Neural progenitor cell (in vitro differentiated cells): ENCODE results near the gene RAB6D. TPM values are rescaled to one million over a fixed set of nuclear protein-coding genes. Genes with fewer than 3 reads are reported as not detected.
"Not testable (repeated sequence)": the region's sequence is repeated elsewhere in the genome, so short reads cannot be mapped to it uniquely, and the experiment has no call there.

Experiments used
- DNase-seq: peaks from one replicate; pipeline ENCODE4 v3.0.0-alpha.2; 2016; ENCODE audit warnings: low spot score
- H2AFZ ChIP-seq: fragments of 200-600 bp; sonication (generic); replicated peaks from 2 replicates; pipeline ENCODE4 v1.6.1; 2016; ENCODE audit warnings: antibody characterized with exemption
- H3F3A ChIP-seq: fragments of 200-600 bp; sonication (generic); 2 replicates; pipeline ENCODE4 v1.6.1; 2016; ENCODE audit warnings: antibody characterized with exemption, low read depth
- H3K27ac ChIP-seq: fragments of 200-600 bp; sonication (generic); 2 replicates; pipeline ENCODE4 v1.5.1; 2016; ENCODE audit warnings: mild to moderate bottlenecking
- H3K27me3 ChIP-seq: fragments of 200-600 bp; sonication (generic); 2 replicates; pipeline ENCODE4 v1.6.1; 2016; ENCODE audit warnings: mild to moderate bottlenecking, moderate library complexity
- H3K36me3 ChIP-seq: fragments of 200-600 bp; sonication (generic); 2 replicates; pipeline ENCODE4 v1.5.1; 2016
- H3K4me1 ChIP-seq: fragments of 200-600 bp; sonication (generic); 2 replicates; pipeline ENCODE4 v1.6.1; 2016; ENCODE audit warnings: mixed run types
- H3K4me2 ChIP-seq: fragments of 200-600 bp; sonication (generic); 2 replicates; pipeline ENCODE4 v1.6.1; 2016
- H3K4me3 ChIP-seq: fragments of 200-600 bp; sonication (generic); 2 replicates; pipeline ENCODE4 v1.5.1; 2016
- H3K79me2 ChIP-seq: fragments of 200-600 bp; sonication (generic); 2 replicates; pipeline ENCODE4 v1.6.1; 2016; ENCODE audit warnings: low read depth
- H3K9ac ChIP-seq: fragments of 200-600 bp; sonication (generic); 2 replicates; pipeline ENCODE4 v1.6.1; 2016
- H3K9me3 ChIP-seq: fragments of 200-600 bp; sonication (generic); 2 replicates; pipeline ENCODE4 v1.5.1; 2016; ENCODE audit warnings: low read depth
- H4K20me1 ChIP-seq: fragments of 200-600 bp; sonication (generic); 2 replicates; pipeline ENCODE4 v1.6.1; 2016; ENCODE audit warnings: low read depth
- H3K27ac Mint-ChIP-seq: 3 replicates; pipeline ENCODE4 v1.8.0; 2021; ENCODE audit warnings: mixed read lengths
- H3K27me3 Mint-ChIP-seq: 2 replicates; pipeline ENCODE4 v1.8.0; 2022; ENCODE audit warnings: low read depth, mild to moderate bottlenecking, inconsistent platforms, moderate library complexity, mixed read lengths; ENCODE audit not compliant: insufficient read depth
- H3K36me3 Mint-ChIP-seq: 3 replicates; pipeline ENCODE4 v1.8.0; 2021; ENCODE audit warnings: mixed read lengths
- H3K4me1 Mint-ChIP-seq: 3 replicates; pipeline ENCODE4 v1.8.0; 2021; ENCODE audit warnings: mixed read lengths
- H3K4me3 Mint-ChIP-seq: 3 replicates; pipeline ENCODE4 v1.8.0; 2021; ENCODE audit warnings: mild to moderate bottlenecking, moderate library complexity, mixed read lengths
- H3K9me3 Mint-ChIP-seq: 3 replicates; pipeline ENCODE4 v1.8.0; 2020; ENCODE audit warnings: mixed read lengths
- CTCF ChIP-seq: fragments of 200-600 bp; sonication (generic); IDR thresholded peaks from 2 replicates; pipeline ENCODE4 v1.5.1; 2017; ENCODE audit warnings: antibody characterized with exemption, mild to moderate bottlenecking
- EZH2 ChIP-seq: fragments of 200-600 bp; sonication (generic); IDR thresholded peaks from 2 replicates; pipeline ENCODE4 v1.6.1; 2017; ENCODE audit warnings: antibody characterized with exemption, mild to moderate bottlenecking, moderate library complexity
- EZH2phosphoT487 ChIP-seq: fragments of 200-600 bp; sonication (generic); IDR thresholded peaks from 2 replicates; pipeline ENCODE4 v1.6.1; 2017; ENCODE audit warnings: antibody characterized with exemption
- total RNA-seq: library from RNA; depleted of rRNA; stranded (reverse); fragments of >200 nt; gene quantifications from 2 replicates; pipeline ENCODE4 v1.2.3, GENCODE V29; 2015; ENCODE audit warnings: low replicate concordance

RAB6D gene
- total RNA-seq, 1 donor from 2014 or later, result 0.11 TPM

DNA sequence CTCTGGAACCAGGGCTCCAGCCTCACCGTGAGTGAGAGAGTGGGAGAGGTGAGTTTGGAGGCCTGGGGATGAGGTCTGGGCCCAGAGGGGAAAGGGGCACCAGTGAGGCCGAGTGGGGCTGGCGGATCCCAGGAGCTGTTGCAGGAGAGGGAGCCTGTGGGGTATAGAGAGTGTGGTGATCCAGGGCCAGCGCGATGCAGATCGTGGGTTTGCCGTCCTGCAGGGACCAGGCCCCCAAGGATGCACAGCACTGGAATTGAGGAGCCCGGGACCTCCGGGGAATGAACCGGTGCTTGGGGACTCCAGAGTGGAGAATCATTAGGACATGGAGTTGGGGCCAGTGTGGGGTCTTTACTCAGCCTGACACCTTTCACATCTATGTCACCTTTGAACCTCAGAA, 25.7 kb upstream of the RAB6D start:
- Histone ChIP-seq H3F3A (no peaks in the 10 kb centered on the region), H3K9ac (no peak overlapping the region), H3K9me3 (no peaks in the 10 kb centered on the region), H3K4me2 (no peak overlapping the region), H3K4me1 (no peaks in the 10 kb centered on the region), H3K4me3 (no peak overlapping the region), H2AFZ (no peak overlapping the region), H3K27ac (no peak overlapping the region), H3K79me2 (no peaks in the 10 kb centered on the region), H3K27me3 (peaks cover 4% of the 10 kb centered on the region), H3K36me3 (no peaks in the 10 kb centered on the region), H4K20me1 (no peaks in the 10 kb centered on the region)
- Mint-ChIP-seq H3K27me3 (peaks cover 8% of the 10 kb centered on the region), H3K4me3 (no peak overlapping the region), H3K27ac (no peak overlapping the region), H3K4me1 (peaks cover 3% of the 10 kb centered on the region), H3K36me3 (no peaks in the 10 kb centered on the region), H3K9me3 (no peaks in the 10 kb centered on the region)
- no peak for DNase-seq
- TF ChIP-seq CTCF (no peak), EZH2phosphoT487 (no peak), EZH2 (no peak)

DNA sequence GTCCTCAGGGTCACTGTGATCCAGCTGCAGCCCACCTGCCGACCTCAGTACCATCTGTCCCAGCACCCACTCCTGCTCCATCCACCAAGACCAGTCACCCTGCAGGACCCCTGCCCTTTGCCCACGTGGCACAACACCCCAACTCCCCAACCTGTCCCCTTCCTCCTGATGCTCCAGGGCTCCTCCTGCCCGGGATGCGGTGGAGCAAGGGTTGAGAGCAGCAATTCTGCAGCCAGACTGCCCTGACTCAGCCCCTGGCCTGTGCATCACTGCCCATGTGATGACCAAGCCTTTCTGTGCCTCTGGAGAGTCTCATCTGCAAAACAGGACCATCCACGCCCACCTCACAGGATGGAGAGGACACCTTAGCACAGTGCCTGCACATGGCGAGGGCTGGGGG, 24.9 kb upstream of the RAB6D start:
- not testable (repeated sequence) for H3K4me2 ChIP-seq, H3K9ac ChIP-seq, DNase-seq, H3K4me3 Mint-ChIP-seq, H3K4me1 ChIP-seq, H4K20me1 ChIP-seq, H3K36me3 Mint-ChIP-seq, H3K27me3 Mint-ChIP-seq, H3K79me2 ChIP-seq, H3K36me3 ChIP-seq, H3K27ac Mint-ChIP-seq, H2AFZ ChIP-seq, H3F3A ChIP-seq, H3K27ac ChIP-seq, H3K4me1 Mint-ChIP-seq, H3K27me3 ChIP-seq, H3K9me3 ChIP-seq, H3K4me3 ChIP-seq, H3K9me3 Mint-ChIP-seq

- not testable (repeated sequence) for H3K36me3 Mint-ChIP-seq, H3K9me3 Mint-ChIP-seq, H3K4me1 Mint-ChIP-seq, H3K9ac ChIP-seq, H4K20me1 ChIP-seq, H3K27ac ChIP-seq, H3K27ac Mint-ChIP-seq, H3F3A ChIP-seq, H3K27me3 ChIP-seq, H3K9me3 ChIP-seq, H3K79me2 ChIP-seq, DNase-seq, H3K4me1 ChIP-seq, H3K4me3 ChIP-seq, H3K36me3 ChIP-seq, H3K4me2 ChIP-seq, H2AFZ ChIP-seq, H3K27me3 Mint-ChIP-seq, H3K4me3 Mint-ChIP-seq
Observed at GRCh38 chr2:131373111-131373510, 9.1 kb upstream of the RAB6D start.

DNA sequence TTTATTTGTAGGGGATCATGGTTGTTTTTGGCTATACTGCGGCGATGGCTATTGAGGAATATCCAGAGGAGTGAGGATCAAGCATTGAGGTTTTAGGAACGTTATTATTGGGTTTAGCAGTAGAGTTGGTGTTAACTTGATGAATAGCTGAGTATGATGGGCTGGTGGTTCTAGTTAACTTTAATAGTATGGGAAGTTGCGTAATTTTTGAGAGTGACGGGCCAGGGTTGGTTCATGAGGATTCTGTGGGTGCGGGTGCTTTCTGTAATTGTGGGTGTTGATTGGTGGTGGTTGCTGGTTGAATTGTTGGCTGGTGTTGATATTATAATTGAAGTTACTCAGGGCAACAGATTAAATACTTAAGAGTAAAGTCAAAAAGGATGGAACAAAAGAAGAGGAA, 6.0 kb upstream of the RAB6D start:
- Histone ChIP-seq H3K27me3 (peaks cover 11% of the 10 kb centered on the region), H3K9ac (no peak overlapping the region), H3K4me2 (no peak overlapping the region), H3K36me3 (no peaks in the 10 kb centered on the region), H3K4me3 (no peak overlapping the region), H3K79me2 (no peaks in the 10 kb centered on the region), H3K27ac (no peak overlapping the region), H3K4me1 (no peaks in the 10 kb centered on the region), H3K9me3 (no peaks in the 10 kb centered on the region), H4K20me1 (no peaks in the 10 kb centered on the region), H3F3A (no peaks in the 10 kb centered on the region), H2AFZ (no peak overlapping the region)
- Mint-ChIP-seq H3K27ac (no peak overlapping the region), H3K9me3 (no peaks in the 10 kb centered on the region), H3K36me3 (no peaks in the 10 kb centered on the region), H3K4me3 (no peak overlapping the region), H3K4me1 (no peaks in the 10 kb centered on the region), H3K27me3 (peaks cover 6% of the 10 kb centered on the region)
- DNase-seq, result no peak
- no peak for TF ChIP-seq EZH2
- no peak for TF ChIP-seq EZH2phosphoT487
- TF ChIP-seq CTCF, result no peak

DNA sequence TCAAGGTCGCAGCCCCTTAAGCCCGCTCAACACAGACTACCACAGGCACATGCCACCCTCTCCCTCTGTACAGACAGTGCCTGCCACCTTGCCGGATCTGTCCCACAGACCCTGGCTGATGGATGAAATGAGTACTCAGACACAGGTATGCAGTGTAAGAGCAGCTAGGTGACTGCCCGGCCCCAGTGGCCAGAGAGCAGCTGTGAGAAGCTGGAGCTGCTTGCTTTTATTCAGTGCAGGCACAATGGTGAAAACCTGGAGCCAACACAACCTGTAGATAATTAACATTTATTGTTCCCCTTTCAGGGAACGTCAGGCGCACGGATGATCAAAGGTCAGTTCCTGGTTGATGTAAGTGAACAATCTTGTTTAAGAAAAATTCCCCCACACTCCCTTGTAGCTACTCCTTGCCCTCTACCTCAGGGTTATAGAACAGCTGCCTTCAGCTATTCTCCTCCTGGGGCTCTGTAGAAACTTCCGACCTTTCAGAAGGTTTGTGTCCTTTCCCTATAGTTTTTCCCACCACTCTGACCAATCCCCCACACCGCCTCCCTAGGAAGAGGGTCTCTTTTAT, 4.6 kb upstream of the RAB6D start:
- H3K4me1 ChIP-seq, H4K20me1 ChIP-seq, H2AFZ ChIP-seq, H3K4me2 ChIP-seq, H3K36me3 ChIP-seq, H3K9me3 ChIP-seq, DNase-seq, H3K4me1 Mint-ChIP-seq, H3K27ac Mint-ChIP-seq, H3F3A ChIP-seq, H3K27ac ChIP-seq, H3K9me3 Mint-ChIP-seq, H3K36me3 Mint-ChIP-seq, H3K4me3 Mint-ChIP-seq, H3K79me2 ChIP-seq, H3K4me3 ChIP-seq, H3K9ac ChIP-seq: not testable (repeated sequence)
- peaks cover 24% of the 10 kb centered on the region for H3K27me3 ChIP-seq
- peaks cover 13% of the 10 kb centered on the region for H3K27me3 Mint-ChIP-seq
